ENCODE measurements around the gene INTS3. TPM values are rescaled to one million over a fixed set of nuclear protein-coding genes. Genes with fewer than 3 reads are reported as not detected.

The INTS3 gene, protein sequence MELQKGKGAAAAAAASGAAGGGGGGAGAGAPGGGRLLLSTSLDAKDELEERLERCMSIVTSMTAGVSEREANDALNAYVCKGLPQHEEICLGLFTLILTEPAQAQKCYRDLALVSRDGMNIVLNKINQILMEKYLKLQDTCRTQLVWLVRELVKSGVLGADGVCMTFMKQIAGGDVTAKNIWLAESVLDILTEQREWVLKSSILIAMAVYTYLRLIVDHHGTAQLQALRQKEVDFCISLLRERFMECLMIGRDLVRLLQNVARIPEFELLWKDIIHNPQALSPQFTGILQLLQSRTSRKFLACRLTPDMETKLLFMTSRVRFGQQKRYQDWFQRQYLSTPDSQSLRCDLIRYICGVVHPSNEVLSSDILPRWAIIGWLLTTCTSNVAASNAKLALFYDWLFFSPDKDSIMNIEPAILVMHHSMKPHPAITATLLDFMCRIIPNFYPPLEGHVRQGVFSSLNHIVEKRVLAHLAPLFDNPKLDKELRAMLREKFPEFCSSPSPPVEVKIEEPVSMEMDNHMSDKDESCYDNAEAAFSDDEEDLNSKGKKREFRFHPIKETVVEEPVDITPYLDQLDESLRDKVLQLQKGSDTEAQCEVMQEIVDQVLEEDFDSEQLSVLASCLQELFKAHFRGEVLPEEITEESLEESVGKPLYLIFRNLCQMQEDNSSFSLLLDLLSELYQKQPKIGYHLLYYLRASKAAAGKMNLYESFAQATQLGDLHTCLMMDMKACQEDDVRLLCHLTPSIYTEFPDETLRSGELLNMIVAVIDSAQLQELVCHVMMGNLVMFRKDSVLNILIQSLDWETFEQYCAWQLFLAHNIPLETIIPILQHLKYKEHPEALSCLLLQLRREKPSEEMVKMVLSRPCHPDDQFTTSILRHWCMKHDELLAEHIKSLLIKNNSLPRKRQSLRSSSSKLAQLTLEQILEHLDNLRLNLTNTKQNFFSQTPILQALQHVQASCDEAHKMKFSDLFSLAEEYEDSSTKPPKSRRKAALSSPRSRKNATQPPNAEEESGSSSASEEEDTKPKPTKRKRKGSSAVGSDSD
- 77.3 TPM for total RNA-seq
- long read RNA-seq, full-length matches to known transcripts: 12 of 52 reads
- long read RNA-seq, partial matches to known transcripts: 28 of 52 reads
- long read RNA-seq, other reads (novel, unspliced or antisense): 12 of 52 reads

DNA sequence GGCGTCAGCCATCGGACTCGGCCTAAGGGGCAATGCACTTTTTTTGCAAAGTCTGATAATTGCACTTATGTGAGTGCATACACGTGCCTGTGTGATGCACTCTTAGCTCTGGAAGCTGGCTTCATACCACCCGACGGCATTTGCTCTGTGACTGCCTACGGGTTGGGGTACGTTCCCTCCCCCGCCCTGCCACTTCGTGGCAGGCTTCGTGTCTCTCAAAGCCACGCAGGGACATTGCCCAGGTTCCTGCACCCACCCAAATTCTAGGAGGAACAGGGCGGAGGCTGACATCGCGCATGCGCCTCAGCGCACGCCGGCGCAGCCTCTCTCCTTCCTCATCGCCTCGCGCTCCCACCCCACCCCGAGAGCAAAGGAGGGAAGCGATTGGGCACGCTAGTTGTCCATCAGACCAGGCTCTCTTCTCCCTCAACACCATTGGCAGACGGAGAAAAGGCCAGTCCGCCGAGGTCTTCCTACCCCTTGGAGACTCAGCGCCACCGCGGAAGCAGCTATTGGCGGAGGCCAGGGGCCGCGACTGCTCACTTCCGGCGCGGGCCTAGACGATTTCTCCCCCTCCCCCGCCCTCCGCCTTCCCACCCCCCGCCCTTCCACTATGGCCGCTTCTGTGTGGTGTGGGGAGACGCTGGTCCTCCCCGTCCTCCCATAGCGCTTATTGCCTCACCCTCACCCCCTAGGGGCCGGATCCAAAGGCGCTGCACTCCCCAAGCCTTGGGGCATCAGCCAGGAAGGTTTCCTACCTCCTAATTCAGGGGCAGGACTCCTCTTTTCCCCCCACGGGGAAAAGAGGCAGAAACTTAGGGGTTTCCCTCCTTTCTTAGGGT lies at the start of gene INTS3:
INTS3 (plus strand) TSS at position 588 of the 842 bp plus-strand sequence. CDS start 585 bp downstream, outside the sequence.
- Histone ChIP-seq H3K4me3 (peak within 1 kb of the TSS; percentile 82), H3K27me3 (ENCODE audit: low read depth) (no peaks in the 10 kb centered on the region), H3K36me3 (no peaks in the 10 kb centered on the region), H3K27ac (peak within 1 kb of the TSS; percentile 97), H3K9me3 (no peaks in the 10 kb centered on the region), H3K4me1 (peaks cover 24% of the 10 kb centered on the region)
- DNase-seq (peak; percentile 100), ATAC-seq (peak; percentile 99 to 100)
- intact Hi-C loops (cut with DNase I): no loop called here
- TF ChIP-seq, protein P1, sequence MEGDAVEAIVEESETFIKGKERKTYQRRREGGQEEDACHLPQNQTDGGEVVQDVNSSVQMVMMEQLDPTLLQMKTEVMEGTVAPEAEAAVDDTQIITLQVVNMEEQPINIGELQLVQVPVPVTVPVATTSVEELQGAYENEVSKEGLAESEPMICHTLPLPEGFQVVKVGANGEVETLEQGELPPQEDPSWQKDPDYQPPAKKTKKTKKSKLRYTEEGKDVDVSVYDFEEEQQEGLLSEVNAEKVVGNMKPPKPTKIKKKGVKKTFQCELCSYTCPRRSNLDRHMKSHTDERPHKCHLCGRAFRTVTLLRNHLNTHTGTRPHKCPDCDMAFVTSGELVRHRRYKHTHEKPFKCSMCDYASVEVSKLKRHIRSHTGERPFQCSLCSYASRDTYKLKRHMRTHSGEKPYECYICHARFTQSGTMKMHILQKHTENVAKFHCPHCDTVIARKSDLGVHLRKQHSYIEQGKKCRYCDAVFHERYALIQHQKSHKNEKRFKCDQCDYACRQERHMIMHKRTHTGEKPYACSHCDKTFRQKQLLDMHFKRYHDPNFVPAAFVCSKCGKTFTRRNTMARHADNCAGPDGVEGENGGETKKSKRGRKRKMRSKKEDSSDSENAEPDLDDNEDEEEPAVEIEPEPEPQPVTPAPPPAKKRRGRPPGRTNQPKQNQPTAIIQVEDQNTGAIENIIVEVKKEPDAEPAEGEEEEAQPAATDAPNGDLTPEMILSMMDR (IDR thresholded peaks at IDR 0.05): peak; percentile 20

DNA sequence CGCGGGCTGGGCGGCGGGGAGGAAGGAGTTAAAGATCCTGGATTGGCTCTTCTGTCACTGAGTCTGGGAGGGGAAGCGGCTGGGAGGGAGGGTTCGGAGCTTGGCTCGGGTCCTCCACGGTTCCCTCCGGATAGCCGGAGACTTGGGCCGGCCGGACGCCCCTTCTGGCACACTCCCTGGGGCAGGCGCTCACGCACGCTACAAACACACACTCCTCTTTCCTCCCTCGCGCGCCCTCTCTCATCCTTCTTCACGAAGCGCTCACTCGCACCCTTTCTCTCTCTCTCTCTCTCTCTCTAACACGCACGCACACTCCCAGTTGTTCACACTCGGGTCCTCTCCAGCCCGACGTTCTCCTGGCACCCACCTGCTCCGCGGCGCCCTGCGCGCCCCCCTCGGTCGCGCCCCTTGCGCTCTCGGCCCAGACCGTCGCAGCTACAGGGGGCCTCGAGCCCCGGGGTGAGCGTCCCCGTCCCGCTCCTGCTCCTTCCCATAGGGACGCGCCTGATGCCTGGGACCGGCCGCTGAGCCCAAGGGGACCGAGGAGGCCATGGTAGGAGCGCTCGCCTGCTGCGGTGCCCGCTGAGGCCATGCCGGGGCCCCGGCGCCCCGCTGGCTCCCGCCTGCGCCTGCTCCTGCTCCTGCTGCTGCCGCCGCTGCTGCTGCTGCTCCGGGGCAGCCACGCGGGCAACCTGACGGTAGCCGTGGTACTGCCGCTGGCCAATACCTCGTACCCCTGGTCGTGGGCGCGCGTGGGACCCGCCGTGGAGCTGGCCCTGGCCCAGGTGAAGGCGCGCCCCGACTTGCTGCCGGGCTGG lies 49.1 kb upstream of the INTS3 start, which contains the start of gene NPR1:
NPR1 (plus strand) TSS at position 170 of the 818 bp plus-strand sequence; CDS start at position 591, 421 bp downstream.
- intact Hi-C loops (cut with DNase I): no loop called here
- TF ChIP-seq, protein P1 (IDR thresholded peaks at IDR 0.05): no peak
- ATAC-seq: peak; percentile 78 to 81
- no peaks in the 10 kb centered on the region for H3K9me3 ChIP-seq
- peaks cover 19% of the 10 kb centered on the region for H3K36me3 ChIP-seq
- H3K27ac ChIP-seq: peak within 1 kb of the TSS; percentile 77
- peak; percentile 67 for DNase-seq
- peaks cover 32% of the 10 kb centered on the region for H3K4me1 ChIP-seq
- peak within 1 kb of the TSS; percentile 76 for H3K4me3 ChIP-seq
- peaks cover 13% of the 10 kb centered on the region for H3K27me3 ChIP-seq (ENCODE audit: low read depth)

DNA sequence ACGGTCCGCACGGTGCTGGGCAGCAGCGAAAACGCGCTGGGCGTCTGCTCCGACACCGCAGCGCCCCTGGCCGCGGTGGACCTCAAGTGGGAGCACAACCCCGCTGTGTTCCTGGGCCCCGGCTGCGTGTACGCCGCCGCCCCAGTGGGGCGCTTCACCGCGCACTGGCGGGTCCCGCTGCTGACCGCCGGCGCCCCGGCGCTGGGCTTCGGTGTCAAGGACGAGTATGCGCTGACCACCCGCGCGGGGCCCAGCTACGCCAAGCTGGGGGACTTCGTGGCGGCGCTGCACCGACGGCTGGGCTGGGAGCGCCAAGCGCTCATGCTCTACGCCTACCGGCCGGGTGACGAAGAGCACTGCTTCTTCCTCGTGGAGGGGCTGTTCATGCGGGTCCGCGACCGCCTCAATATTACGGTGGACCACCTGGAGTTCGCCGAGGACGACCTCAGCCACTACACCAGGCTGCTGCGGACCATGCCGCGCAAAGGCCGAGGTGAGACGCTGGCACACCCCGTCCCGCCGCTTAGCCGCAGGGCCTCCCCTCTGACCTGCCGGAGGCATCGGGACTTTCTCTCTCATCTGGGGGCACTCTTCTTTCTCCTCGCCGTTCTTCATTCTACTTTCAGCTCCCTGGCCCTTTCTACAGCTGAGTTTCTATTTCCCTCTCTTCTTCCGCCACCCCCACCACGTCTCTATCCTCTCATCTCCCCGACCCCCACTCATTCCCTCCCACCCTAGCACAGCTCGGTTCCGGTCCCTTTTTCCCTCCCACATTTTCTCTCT lies 48.3 kb upstream of the INTS3 start:
- peaks cover 32% of the 10 kb centered on the region for H3K4me1 ChIP-seq
- H3K4me3 ChIP-seq: peak overlapping the region; percentile 76
- peaks cover 19% of the 10 kb centered on the region for H3K36me3 ChIP-seq
- intact Hi-C loops (cut with DNase I): no loop called here
- H3K9me3 ChIP-seq: no peaks in the 10 kb centered on the region
- TF ChIP-seq, protein P1 (IDR thresholded peaks at IDR 0.05): peak; percentile 26
- peaks cover 13% of the 10 kb centered on the region for H3K27me3 ChIP-seq (ENCODE audit: low read depth)
- peak; percentile 52 for DNase-seq
- peak overlapping the region; percentile 77 for H3K27ac ChIP-seq
- ATAC-seq: peak; percentile 66

- H3K9me3 ChIP-seq: no peaks in the 10 kb centered on the region
- H3K27me3 ChIP-seq (ENCODE audit: low read depth): peaks cover 13% of the 10 kb centered on the region
- peaks cover 32% of the 10 kb centered on the region for H3K4me1 ChIP-seq
- peak overlapping the region; percentile 76 for H3K4me3 ChIP-seq
- H3K27ac ChIP-seq: peak overlapping the region; percentile 77
- intact Hi-C loops (cut with DNase I): no loop called here
- H3K36me3 ChIP-seq: peaks cover 24% of the 10 kb centered on the region
- peak; percentile 4 for DNase-seq
- ATAC-seq: no peak
- TF ChIP-seq, protein P1 (IDR thresholded peaks at IDR 0.05): no peak
Observed at GRCh38 chr1:153680120-153680403, 47.8 kb upstream of the INTS3 start.
